ENCODE data around the gene TET3.

GRCh38 chr2:74004212-74005182 is 19.8 kb downstream of the TET3 start:
- no peak for TF ChIP-seq CTCF (IDR thresholded peaks at IDR 0.05; ENCODE audit: control extremely low read depth in 1 of 3, insufficient read depth in 1 of 3, low read depth in 1 of 3, low read length in 3 of 3)
- no peak for TF ChIP-seq EP300 (IDR thresholded peaks at IDR 0.05; ENCODE audit: borderline replicate concordance in 1 of 2, low read depth in 2 of 2, low read length in 2 of 2)

Data from H1 (cell line).